Heart left ventricle (tissue), 13 donors: ENCODE results near the gene NTNG2.

Experiments used
- CTCF ChIP-seq, 12 donors: fragments of 200-600 bp; sonication (generic) in 4 of 12; IDR thresholded peaks; one replicate each; pipeline versions ENCODE4 v1.5.0 to v1.8.0; 2018 to 2022; ENCODE audit warnings: antibody characterized with exemption in 12 of 12, mild to moderate bottlenecking in 5 of 12
- POLR2A ChIP-seq, 2 donors: fragments of 450-650 bp; IDR thresholded peaks; one replicate each; pipeline ENCODE4 v1.6.1; 2017; ENCODE audit warnings: antibody characterized with exemption in 2 of 2, mild to moderate bottlenecking in 2 of 2, moderate library complexity in 2 of 2
- donor health status: ischemic (EF 13 %, LVEDD 7.1; RV severe dilation, severe dysfunction).
- donor health status: DM: no; HTN: yes; CAD: no.
- donor health status: DM: no; HTN: no; CAD: no.
- donor health status: ischemic (EF 25% LVEDD 6.9; RV normal size, moderate dysfunction).
- donor health status: ischemic (EF 25% LVEDD 5.7; RV mildly dilated, moderate dysfunction).
- donor health status: ischemic (EF 35%, LVEDD 5.7; RV mildly dilated, moderate dysfunction).
- donor health status: nonischemic (EF 11% LVEDD 7.7; RV severe dilation, severe dysfunction).
- donor health status: DM: yes; HTN: yes; CAD: no.
- donor health status: PGD.
- donor health status: ischemic (EF 29% LVEDD 5.4; RV normal size, mild dysfunction).
- donor health status: nonischemic (EF 23%, LVEDD 6.1; RV moderate dilation, normal function).

- TF ChIP-seq CTCF (IDR thresholded peaks at IDR 0.05) (no peak), POLR2A (IDR thresholded peaks at IDR 0.05) (no peak)
Measured at GRCh38 chr9:132129535-132129934, 32.3 kb upstream of the NTNG2 start.
